HepG2 (cell line): ENCODE results near the gene OSCP1. TPM values are rescaled to one million over a fixed set of nuclear protein-coding genes. Genes with fewer than 3 reads are reported as not detected.

Experiments used
- AGO2 ChIP-seq: fragments of 200-400 bp; formaldehyde crosslinking; optimal IDR thresholded peaks from 2 replicates; pipeline ENCODE3; 2017; ENCODE audit warnings: mild to moderate bottlenecking, low read depth, low read length, moderate library complexity
- HNRNPK ChIP-seq: fragments of 200-400 bp; formaldehyde crosslinking; IDR thresholded peaks from 2 replicates; pipeline ENCODE4 v1.6.1; 2018; ENCODE audit warnings: low read length, low read depth, moderate library complexity, mild to moderate bottlenecking; ENCODE audit not compliant: poor library complexity, severe bottlenecking
- HNRNPL ChIP-seq: fragments of 200-400 bp; formaldehyde crosslinking; IDR thresholded peaks from 2 replicates; pipeline ENCODE4 v1.6.1; 2017; ENCODE audit warnings: mild to moderate bottlenecking, low read depth, low read length
- HOXA3 ChIP-seq: sonication (generic); formaldehyde crosslinking; IDR thresholded peaks from 2 replicates; pipeline ENCODE4 v1.5.0; 2020; ENCODE audit warnings: missing genetic modification reagents
- NCOR1 ChIP-seq: fragments of 200-600 bp; sonication (generic); IDR thresholded peaks from 2 replicates; pipeline ENCODE4 v1.7.0; 2017; ENCODE audit warnings: antibody characterized with exemption, low read length, borderline replicate concordance
- NFKB2 ChIP-seq: sonication (generic); formaldehyde crosslinking; IDR thresholded peaks from 2 replicates; pipeline ENCODE4 v1.4.0; 2020; ENCODE audit warnings: missing genetic modification reagents, borderline replicate concordance
- SALL1 ChIP-seq: sonication (generic); formaldehyde crosslinking; IDR thresholded peaks from 2 replicates; pipeline ENCODE4 v1.8.0; 2022; ENCODE audit warnings: mild to moderate bottlenecking, missing genetic modification reagents
- SRSF9 ChIP-seq: fragments of 200-400 bp; formaldehyde crosslinking; IDR thresholded peaks from 2 replicates; pipeline ENCODE4 v1.6.1; 2018; ENCODE audit warnings: borderline replicate concordance, mild to moderate bottlenecking, low read depth, low read length; ENCODE audit not compliant: insufficient read depth, poor library complexity, severe bottlenecking
- STAG1 ChIP-seq: sonication (generic); formaldehyde crosslinking; IDR thresholded peaks from 2 replicates; pipeline ENCODE4 v1.4.0; 2020; ENCODE audit warnings: missing genetic modification reagents
- TAF1 ChIP-seq: sonication (generic); formaldehyde crosslinking; IDR thresholded peaks from 2 replicates; pipeline ENCODE4 v1.4.0; 2020; ENCODE audit warnings: missing genetic modification reagents
- ZFX ChIP-seq: sonication (generic); formaldehyde crosslinking; IDR thresholded peaks from 2 replicates; pipeline ENCODE4 v1.4.0; 2020; ENCODE audit warnings: mild to moderate bottlenecking, low read depth, missing genetic modification reagents, moderate library complexity
- ZNF274 ChIP-seq: sonication (generic); formaldehyde crosslinking; IDR thresholded peaks from 2 replicates; pipeline ENCODE4 v1.5.1; 2020; ENCODE audit warnings: mild to moderate bottlenecking, missing genetic modification reagents
- ZNF431 ChIP-seq: sonication (generic); formaldehyde crosslinking; IDR thresholded peaks from 2 replicates; pipeline ENCODE4 v1.9.0; 2022; ENCODE audit warnings: missing genetic modification reagents, low read depth, mild to moderate bottlenecking, borderline replicate concordance
- ZNF792 ChIP-seq: IDR thresholded peaks from 2 replicates; pipeline ENCODE4 v1.6.1; 2016
- polyA plus RNA-seq, 8 experiments: library from polyadenylated mRNA; depleted of rRNA in 3 of 8; stranded (reverse) in 7 of 8; unstranded in 1 of 8; fragments of >200 nt; fragmentation: Illumina TruSeq in 4 of 8; extraction: Trizol in 4 of 8; gene quantifications; 2 replicates each; pipeline versions ENCODE4 v1.2.1 to v1.2.3, GENCODE V29; 2011 to 2016; ENCODE audit warnings: low read depth in 4 of 8, missing spikeins in 1 of 8, mixed read lengths in 1 of 8; ENCODE audit not compliant: insufficient read depth in 1 of 8
- total RNA-seq, 5 experiments: library from RNA; depleted of rRNA; stranded (reverse); fragments of >200 nt; fragmentation: Illumina TruSeq; extraction: Trizol; gene quantifications; 2 replicates each; pipeline ENCODE4 v1.2.3, GENCODE V29; 2016; ENCODE audit warnings: low read depth in 1 of 5
- TF ChIP-seq, protein P1 (sequence below): sonication (generic); formaldehyde crosslinking; conservative IDR thresholded peaks from 2 replicates; pipeline ENCODE4 v1.4.0; 2020; ENCODE audit warnings: missing genetic modification reagents
- TF ChIP-seq, protein P2 (sequence below): sonication (generic); formaldehyde crosslinking; IDR thresholded peaks from 2 replicates; pipeline ENCODE4 v1.5.1; 2020; ENCODE audit warnings: mild to moderate bottlenecking, moderate library complexity, missing genetic modification reagents
- TF ChIP-seq, protein P3 (sequence below): sonication (generic); formaldehyde crosslinking; IDR thresholded peaks from 2 replicates; pipeline ENCODE4 v1.5.1; 2020; ENCODE audit warnings: mild to moderate bottlenecking, missing genetic modification reagents, moderate library complexity
- TF ChIP-seq, protein P4 (sequence below): sonication (generic); formaldehyde crosslinking; IDR thresholded peaks from 2 replicates; pipeline ENCODE4 v1.9.0; 2021; ENCODE audit warnings: missing genetic modification reagents, mild to moderate bottlenecking, borderline replicate concordance

The OSCP1 gene
- total and polyA plus RNA-seq, 2 of the 13 experiments (the other 11 are each of a cell fraction or from before 2014, with no cell fraction given) = 0.60 to 0.84 TPM

DNA sequence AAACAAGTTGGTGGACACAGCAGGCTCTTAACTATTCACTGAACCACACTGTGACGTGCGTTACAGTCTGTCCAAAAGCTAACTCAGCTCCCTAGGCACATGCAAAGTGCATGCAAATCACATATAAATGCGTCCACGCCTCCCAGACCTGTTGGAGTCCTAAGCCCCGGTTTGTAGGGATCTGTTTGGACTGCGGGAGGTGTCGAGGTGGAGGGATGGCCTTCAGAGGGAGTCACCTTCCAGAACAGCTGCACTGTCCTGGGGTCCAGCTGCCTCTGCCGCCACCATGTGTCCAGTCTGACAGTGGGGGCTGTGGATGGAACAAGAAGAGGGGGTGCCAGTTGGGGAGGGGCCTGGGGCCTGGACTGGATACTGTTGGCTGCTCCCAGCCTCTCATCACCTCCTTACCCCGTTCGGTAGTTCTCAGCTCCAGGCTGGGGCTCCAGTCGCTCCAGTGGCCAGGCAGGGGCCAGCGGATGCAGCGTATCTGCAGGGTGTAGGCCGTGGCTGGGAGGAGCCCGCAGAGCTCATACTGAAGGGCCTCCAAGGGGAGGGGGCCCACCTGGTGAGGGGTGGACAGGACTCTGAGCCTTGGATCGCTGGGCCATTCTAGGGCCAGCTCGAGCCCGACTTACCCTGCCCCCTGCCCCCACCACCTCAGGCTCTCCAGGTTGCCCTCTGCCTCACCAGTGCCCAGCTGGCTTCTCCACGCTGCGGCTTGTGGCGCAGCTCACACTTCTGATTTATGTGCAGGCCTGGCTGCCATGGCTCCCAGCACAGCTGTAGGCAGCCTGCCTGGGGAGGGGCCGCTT is 21.8 kb upstream of the OSCP1 start (continued):
- TF ChIP-seq HOXA3 (CRISPR knock-in tag) = 0 out of 2 replicates have a peak, but pooled peaks have one; percentile 14
- TF ChIP-seq ZFX (CRISPR knock-in tag) = peak; percentile 62
- TF ChIP-seq, protein P1, sequence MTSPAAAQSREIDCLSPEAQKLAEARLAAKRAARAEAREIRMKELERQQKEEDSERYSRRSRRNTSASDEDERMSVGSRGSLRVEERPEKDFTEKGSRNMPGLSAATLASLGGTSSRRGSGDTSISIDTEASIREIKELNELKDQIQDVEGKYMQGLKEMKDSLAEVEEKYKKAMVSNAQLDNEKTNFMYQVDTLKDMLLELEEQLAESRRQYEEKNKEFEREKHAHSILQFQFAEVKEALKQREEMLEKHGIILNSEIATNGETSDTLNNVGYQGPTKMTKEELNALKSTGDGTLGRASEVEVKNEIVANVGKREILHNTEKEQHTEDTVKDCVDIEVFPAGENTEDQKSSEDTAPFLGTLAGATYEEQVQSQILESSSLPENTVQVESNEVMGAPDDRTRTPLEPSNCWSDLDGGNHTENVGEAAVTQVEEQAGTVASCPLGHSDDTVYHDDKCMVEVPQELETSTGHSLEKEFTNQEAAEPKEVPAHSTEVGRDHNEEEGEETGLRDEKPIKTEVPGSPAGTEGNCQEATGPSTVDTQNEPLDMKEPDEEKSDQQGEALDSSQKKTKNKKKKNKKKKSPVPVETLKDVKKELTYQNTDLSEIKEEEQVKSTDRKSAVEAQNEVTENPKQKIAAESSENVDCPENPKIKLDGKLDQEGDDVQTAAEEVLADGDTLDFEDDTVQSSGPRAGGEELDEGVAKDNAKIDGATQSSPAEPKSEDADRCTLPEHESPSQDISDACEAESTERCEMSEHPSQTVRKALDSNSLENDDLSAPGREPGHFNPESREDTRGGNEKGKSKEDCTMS = no peak
- TF ChIP-seq AGO2 = peak; percentile 79
- no peak for TF ChIP-seq ZNF431
- TF ChIP-seq, protein P2, sequence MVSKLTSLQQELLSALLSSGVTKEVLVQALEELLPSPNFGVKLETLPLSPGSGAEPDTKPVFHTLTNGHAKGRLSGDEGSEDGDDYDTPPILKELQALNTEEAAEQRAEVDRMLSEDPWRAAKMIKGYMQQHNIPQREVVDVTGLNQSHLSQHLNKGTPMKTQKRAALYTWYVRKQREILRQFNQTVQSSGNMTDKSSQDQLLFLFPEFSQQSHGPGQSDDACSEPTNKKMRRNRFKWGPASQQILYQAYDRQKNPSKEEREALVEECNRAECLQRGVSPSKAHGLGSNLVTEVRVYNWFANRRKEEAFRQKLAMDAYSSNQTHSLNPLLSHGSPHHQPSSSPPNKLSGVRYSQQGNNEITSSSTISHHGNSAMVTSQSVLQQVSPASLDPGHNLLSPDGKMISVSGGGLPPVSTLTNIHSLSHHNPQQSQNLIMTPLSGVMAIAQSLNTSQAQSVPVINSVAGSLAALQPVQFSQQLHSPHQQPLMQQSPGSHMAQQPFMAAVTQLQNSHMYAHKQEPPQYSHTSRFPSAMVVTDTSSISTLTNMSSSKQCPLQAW (CRISPR knock-in tag) = 0 out of 2 replicates have a peak, but pooled peaks have one; percentile 23
- TF ChIP-seq TAF1 (CRISPR knock-in tag) = no peak
- peak; percentile 30; the same call in 1 of the 2 replicates for TF ChIP-seq SALL1
- peak; percentile 82; the same call in 1 of the 2 replicates for TF ChIP-seq NFKB2 (CRISPR knock-in tag)
- TF ChIP-seq HNRNPL = peak; percentile 83
- TF ChIP-seq, protein P3, sequence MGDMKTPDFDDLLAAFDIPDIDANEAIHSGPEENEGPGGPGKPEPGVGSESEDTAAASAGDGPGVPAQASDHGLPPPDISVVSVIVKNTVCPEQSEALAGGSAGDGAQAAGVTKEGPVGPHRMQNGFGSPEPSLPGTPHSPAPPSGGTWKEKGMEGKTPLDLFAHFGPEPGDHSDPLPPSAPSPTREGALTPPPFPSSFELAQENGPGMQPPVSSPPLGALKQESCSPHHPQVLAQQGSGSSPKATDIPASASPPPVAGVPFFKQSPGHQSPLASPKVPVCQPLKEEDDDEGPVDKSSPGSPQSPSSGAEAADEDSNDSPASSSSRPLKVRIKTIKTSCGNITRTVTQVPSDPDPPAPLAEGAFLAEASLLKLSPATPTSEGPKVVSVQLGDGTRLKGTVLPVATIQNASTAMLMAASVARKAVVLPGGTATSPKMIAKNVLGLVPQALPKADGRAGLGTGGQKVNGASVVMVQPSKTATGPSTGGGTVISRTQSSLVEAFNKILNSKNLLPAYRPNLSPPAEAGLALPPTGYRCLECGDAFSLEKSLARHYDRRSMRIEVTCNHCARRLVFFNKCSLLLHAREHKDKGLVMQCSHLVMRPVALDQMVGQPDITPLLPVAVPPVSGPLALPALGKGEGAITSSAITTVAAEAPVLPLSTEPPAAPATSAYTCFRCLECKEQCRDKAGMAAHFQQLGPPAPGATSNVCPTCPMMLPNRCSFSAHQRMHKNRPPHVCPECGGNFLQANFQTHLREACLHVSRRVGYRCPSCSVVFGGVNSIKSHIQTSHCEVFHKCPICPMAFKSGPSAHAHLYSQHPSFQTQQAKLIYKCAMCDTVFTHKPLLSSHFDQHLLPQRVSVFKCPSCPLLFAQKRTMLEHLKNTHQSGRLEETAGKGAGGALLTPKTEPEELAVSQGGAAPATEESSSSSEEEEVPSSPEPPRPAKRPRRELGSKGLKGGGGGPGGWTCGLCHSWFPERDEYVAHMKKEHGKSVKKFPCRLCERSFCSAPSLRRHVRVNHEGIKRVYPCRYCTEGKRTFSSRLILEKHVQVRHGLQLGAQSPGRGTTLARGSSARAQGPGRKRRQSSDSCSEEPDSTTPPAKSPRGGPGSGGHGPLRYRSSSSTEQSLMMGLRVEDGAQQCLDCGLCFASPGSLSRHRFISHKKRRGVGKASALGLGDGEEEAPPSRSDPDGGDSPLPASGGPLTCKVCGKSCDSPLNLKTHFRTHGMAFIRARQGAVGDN (CRISPR knock-in tag) = peak; percentile 77
- TF ChIP-seq, protein P4, sequence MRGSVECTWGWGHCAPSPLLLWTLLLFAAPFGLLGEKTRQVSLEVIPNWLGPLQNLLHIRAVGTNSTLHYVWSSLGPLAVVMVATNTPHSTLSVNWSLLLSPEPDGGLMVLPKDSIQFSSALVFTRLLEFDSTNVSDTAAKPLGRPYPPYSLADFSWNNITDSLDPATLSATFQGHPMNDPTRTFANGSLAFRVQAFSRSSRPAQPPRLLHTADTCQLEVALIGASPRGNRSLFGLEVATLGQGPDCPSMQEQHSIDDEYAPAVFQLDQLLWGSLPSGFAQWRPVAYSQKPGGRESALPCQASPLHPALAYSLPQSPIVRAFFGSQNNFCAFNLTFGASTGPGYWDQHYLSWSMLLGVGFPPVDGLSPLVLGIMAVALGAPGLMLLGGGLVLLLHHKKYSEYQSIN = no peak
- TF ChIP-seq ZNF274 = peak; percentile 50; the same call in 1 of the 2 replicates
- peak; percentile 27; the same call in 1 of the 2 replicates for TF ChIP-seq STAG1 (CRISPR knock-in tag)
- TF ChIP-seq HNRNPK = no peak
- no peak for TF ChIP-seq ZNF792 (CRISPR knock-in tag)
- TF ChIP-seq SRSF9 = no peak
- no peak for TF ChIP-seq NCOR1
